ENCODE measurements around the gene TRIM46. TPM values are rescaled to one million over a fixed set of nuclear protein-coding genes. Genes with fewer than 3 reads are reported as not detected.

The TRIM46 gene
- total RNA-seq, 1 experiment from 2014 or later: 0.21 TPM

GRCh38 chr1:155137154-155137949, 36.3 kb upstream of the TRIM46 start:
- peak; percentile 5 for DNase-seq (ENCODE audit: unreplicated experiment)
- intact Hi-C loops (cut with micrococcal nuclease): no loop called here
- Mint-ChIP-seq H3K4me3 (ENCODE audit: unreplicated experiment) (peak overlapping the region; percentile 80), H3K27ac (ENCODE audit: low read depth, unreplicated experiment) (no peak overlapping the region), H3K27me3 (ENCODE audit: insufficient read depth, unreplicated experiment) (no peaks in the 10 kb centered on the region), H3K4me1 (ENCODE audit: insufficient read depth, unreplicated experiment) (peaks cover 35% of the 10 kb centered on the region), H3K36me3 (ENCODE audit: insufficient read depth, unreplicated experiment) (peaks cover 66% of the 10 kb centered on the region), H3K9me3 (ENCODE audit: unreplicated experiment) (no peaks in the 10 kb centered on the region)
- no TSS peak for BruUV-seq (replicated peaks)
- TF ChIP-seq CTCF (IDR thresholded peaks at IDR 0.05; ENCODE audit: unreplicated experiment): no peak
- CTCF ChIA-PET: interaction anchor here (0.6 to 14.0 kb wide), 15 partner anchors 9 to 1249 kb away, joined by 3 to 161 read pairs (median 4); partner anchors contain the start of gene KRTCAP2
- POLR2A ChIA-PET: interaction anchor here (0.6 to 8.1 kb wide), 13 partner anchors 12 to 162 kb away, joined by 3 to 238 read pairs (median 7); partner anchors contain the start of genes EFNA1, FLAD1, KRTCAP2 and TRIM46

- ChIA-PET POLR2A (interaction anchor here (0.7 to 8.1 kb wide), 7 partner anchors 15 to 310 kb away, joined by 3 to 238 read pairs (median 4); partner anchors contain the start of genes EFNA1 and KRTCAP2), CTCF (interaction anchor here (0.6 to 14.0 kb wide), 6 partner anchors 12 to 1504 kb away, joined by 3 to 161 read pairs (median 3); partner anchors contain the start of gene KRTCAP2)
Observed at GRCh38 chr1:155139895-155140629, 33.6 kb upstream of the TRIM46 start, which contains the start of gene DPM3. DPM3 (minus strand) TSS chr1:155140531; CDS start chr1:155140240, 291 bp downstream.

GRCh38 chr1:155140630-155140953, 33.1 kb upstream of the TRIM46 start:
- H3K27ac Mint-ChIP-seq (ENCODE audit: low read depth, unreplicated experiment): peak overlapping the region; percentile 94
- no peaks in the 10 kb centered on the region for H3K9me3 Mint-ChIP-seq (ENCODE audit: unreplicated experiment)
- TF ChIP-seq CTCF (IDR thresholded peaks at IDR 0.05; ENCODE audit: unreplicated experiment): no peak
- H3K27me3 Mint-ChIP-seq (ENCODE audit: insufficient read depth, unreplicated experiment): no peaks in the 10 kb centered on the region
- peaks cover 10% of the 10 kb centered on the region for H3K4me1 Mint-ChIP-seq (ENCODE audit: insufficient read depth, unreplicated experiment)
- intact Hi-C loops (cut with micrococcal nuclease): no loop called here
- no TSS peak for BruUV-seq (replicated peaks)
- no peak for DNase-seq (ENCODE audit: unreplicated experiment)
- H3K36me3 Mint-ChIP-seq (ENCODE audit: insufficient read depth, unreplicated experiment): peaks cover 35% of the 10 kb centered on the region
- POLR2A ChIA-PET: interaction anchor here (0.7 to 8.1 kb wide), 5 partner anchors 16 to 311 kb away, joined by 3 to 238 read pairs (median 3); partner anchors contain the start of genes EFNA1 and KRTCAP2
- peak overlapping the region; percentile 80 for H3K4me3 Mint-ChIP-seq (ENCODE audit: unreplicated experiment)
- CTCF ChIA-PET: interaction anchor here (0.7 to 14.0 kb wide), 4 partner anchors 12 to 50 kb away, joined by 3 to 161 read pairs (median 10); partner anchors contain the start of gene KRTCAP2

More at GRCh38 chr1:155139895-155140629, 33.6 kb upstream of the TRIM46 start, which contains the start of gene DPM3:
- DNase-seq (ENCODE audit: unreplicated experiment): peak; percentile 90
- BruUV-seq (replicated peaks): TSS peak; percentile 63
- Mint-ChIP-seq H3K36me3 (ENCODE audit: insufficient read depth, unreplicated experiment) (peaks cover 39% of the 10 kb centered on the region), H3K4me1 (ENCODE audit: insufficient read depth, unreplicated experiment) (peaks cover 13% of the 10 kb centered on the region), H3K9me3 (ENCODE audit: unreplicated experiment) (no peaks in the 10 kb centered on the region), H3K27ac (ENCODE audit: low read depth, unreplicated experiment) (peak within 1 kb of the TSS; percentile 94), H3K27me3 (ENCODE audit: insufficient read depth, unreplicated experiment) (no peaks in the 10 kb centered on the region), H3K4me3 (ENCODE audit: unreplicated experiment) (peak within 1 kb of the TSS; percentile 80)
- no peak for TF ChIP-seq CTCF (IDR thresholded peaks at IDR 0.05; ENCODE audit: unreplicated experiment)
- intact Hi-C loops (cut with micrococcal nuclease): no loop called here
